Progenitor cell of endocrine pancreas (in vitro differentiated cells): ENCODE results near the gene PTGR2. TPM values are rescaled to one million over a fixed set of nuclear protein-coding genes. Genes with fewer than 3 reads are reported as not detected.

Source experiments
- DNase-seq: peaks from one replicate; pipeline ENCODE4 v3.0.0; 2021; ENCODE audit warnings: low spot score; ENCODE audit not compliant: unreplicated experiment
- H3K27ac Mint-ChIP-seq: 2 replicates; pipeline ENCODE4 v1.8.0; 2021; ENCODE audit warnings: mild to moderate bottlenecking, moderate library complexity, mixed read lengths
- H3K27me3 Mint-ChIP-seq: 2 replicates; pipeline ENCODE4 v1.8.0; 2021; ENCODE audit warnings: mixed read lengths
- H3K36me3 Mint-ChIP-seq: 2 replicates; pipeline ENCODE4 v1.8.0; 2022; ENCODE audit warnings: mixed read lengths; ENCODE audit not compliant: insufficient read depth
- H3K4me1 Mint-ChIP-seq: 2 replicates; pipeline ENCODE4 v1.8.0; 2021; ENCODE audit warnings: low read depth, mixed read lengths
- H3K4me3 Mint-ChIP-seq: 2 replicates; pipeline ENCODE4 v1.8.0; 2021; ENCODE audit warnings: low read depth, mild to moderate bottlenecking, moderate library complexity, mixed read lengths
- H3K9me3 Mint-ChIP-seq: 2 replicates; pipeline ENCODE4 v1.8.0; 2021; ENCODE audit warnings: low read depth, mixed read lengths
- total RNA-seq: library from RNA; stranded (reverse); gene quantifications from 2 replicates; pipeline ENCODE4 v1.2.1, GENCODE V29; 2021
- TF ChIP-seq, protein P1 (sequence below): fragments of 200-600 bp; sonication (generic); IDR thresholded peaks from one replicate; pipeline ENCODE4 v1.5.0; 2021; ENCODE audit warnings: antibody characterized with exemption, mild to moderate bottlenecking; ENCODE audit not compliant: unreplicated experiment

PTGR2 gene
- total RNA-seq, 1 donor from 2014 or later, result 11.0 TPM

DNA sequence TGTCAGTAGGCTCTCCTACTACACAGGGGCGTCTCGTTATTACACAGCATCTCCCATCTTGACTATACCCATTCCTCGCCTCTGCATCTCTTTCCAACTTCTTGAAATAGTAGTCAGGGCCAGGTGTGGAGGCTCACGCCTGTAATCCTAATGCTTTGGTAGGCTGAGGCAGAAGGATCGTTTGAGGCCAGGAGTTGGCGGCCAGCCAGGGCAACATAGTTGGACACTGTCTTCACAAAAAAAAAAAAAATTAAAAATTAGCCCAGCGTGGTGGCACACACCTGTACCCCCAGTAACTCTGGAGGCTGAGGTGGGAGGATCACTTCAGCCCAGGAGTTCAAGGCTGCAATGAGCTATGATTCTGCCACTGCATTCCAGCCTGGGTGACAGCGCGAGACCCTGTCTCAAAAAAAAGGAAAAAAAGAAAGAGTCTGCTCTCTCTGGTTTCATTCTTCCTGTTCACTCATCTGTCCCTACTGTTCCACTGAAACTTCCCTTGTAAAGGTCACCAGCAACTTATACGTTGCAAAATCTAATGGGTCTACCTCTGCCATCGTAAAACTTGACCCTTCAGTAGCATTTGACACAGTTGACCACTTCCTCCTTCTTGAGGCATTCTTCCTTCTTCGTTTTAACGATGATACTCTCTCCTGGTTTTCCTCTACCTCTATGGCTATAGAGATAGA lies 41.0 kb upstream of the PTGR2 start:
- Mint-ChIP-seq H3K9me3 (no peaks in the 10 kb centered on the region), H3K27me3 (peaks cover 8% of the 10 kb centered on the region), H3K36me3 (no peaks in the 10 kb centered on the region), H3K27ac (no peak overlapping the region), H3K4me3 (no peak overlapping the region), H3K4me1 (peaks cover 4% of the 10 kb centered on the region)
- DNase-seq, result no peak
- TF ChIP-seq, protein P1, sequence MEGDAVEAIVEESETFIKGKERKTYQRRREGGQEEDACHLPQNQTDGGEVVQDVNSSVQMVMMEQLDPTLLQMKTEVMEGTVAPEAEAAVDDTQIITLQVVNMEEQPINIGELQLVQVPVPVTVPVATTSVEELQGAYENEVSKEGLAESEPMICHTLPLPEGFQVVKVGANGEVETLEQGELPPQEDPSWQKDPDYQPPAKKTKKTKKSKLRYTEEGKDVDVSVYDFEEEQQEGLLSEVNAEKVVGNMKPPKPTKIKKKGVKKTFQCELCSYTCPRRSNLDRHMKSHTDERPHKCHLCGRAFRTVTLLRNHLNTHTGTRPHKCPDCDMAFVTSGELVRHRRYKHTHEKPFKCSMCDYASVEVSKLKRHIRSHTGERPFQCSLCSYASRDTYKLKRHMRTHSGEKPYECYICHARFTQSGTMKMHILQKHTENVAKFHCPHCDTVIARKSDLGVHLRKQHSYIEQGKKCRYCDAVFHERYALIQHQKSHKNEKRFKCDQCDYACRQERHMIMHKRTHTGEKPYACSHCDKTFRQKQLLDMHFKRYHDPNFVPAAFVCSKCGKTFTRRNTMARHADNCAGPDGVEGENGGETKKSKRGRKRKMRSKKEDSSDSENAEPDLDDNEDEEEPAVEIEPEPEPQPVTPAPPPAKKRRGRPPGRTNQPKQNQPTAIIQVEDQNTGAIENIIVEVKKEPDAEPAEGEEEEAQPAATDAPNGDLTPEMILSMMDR, result no peak

DNA sequence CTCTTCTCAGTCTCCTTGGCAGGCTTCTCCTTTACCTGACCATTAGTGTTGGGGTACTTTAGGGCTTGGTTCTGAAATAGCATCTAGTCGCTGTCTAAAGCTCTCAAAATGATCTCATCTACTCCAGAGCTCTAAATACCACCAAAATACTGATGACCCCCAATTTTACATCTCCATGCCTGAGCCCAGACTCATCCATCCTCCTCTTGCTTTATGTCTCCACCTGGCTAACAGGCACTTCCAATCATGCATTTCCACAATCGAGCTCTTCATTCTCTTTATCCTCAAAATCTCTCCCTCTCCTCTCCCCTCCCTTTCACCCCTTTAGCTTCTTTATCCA lies 40.5 kb upstream of the PTGR2 start:
- Mint-ChIP-seq H3K27me3 (peaks cover 8% of the 10 kb centered on the region), H3K4me3 (no peak overlapping the region), H3K36me3 (no peaks in the 10 kb centered on the region)

DNA sequence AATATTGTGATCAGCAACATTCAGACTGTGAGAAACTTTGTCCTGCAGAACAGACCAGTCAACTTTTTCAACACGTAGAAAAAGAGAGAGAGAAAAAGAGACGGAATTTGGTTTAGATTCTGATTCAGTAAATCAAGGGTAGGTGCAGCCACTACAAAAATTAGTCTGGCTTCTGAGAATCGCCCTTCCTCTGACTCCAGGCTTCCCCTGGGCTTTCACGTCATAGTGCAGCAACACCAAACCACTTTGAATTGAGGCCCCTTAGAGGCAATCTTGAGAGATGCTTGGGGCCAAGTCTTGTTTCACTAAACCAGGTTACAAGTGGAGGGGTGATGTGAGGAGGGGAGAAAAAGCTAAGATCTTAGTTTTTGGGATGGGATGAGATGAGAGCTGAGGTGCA lies 37.5 kb upstream of the PTGR2 start:
- no peak for DNase-seq
- H3K4me3 Mint-ChIP-seq, result no peak overlapping the region
- no peaks in the 10 kb centered on the region for H3K9me3 Mint-ChIP-seq
- peaks cover 3% of the 10 kb centered on the region for H3K4me1 Mint-ChIP-seq
- H3K27ac Mint-ChIP-seq, result peak overlapping the region; percentile 62
- peaks cover 8% of the 10 kb centered on the region for H3K27me3 Mint-ChIP-seq
- no peaks in the 10 kb centered on the region for H3K36me3 Mint-ChIP-seq
- TF ChIP-seq, protein P1, result no peak

More for the DNA sequence above, 40.5 kb upstream of the PTGR2 start:
- Mint-ChIP-seq H3K4me1 (peaks cover 4% of the 10 kb centered on the region), H3K9me3 (no peaks in the 10 kb centered on the region), H3K27ac (no peak overlapping the region)
- DNase-seq, result no peak
- TF ChIP-seq, protein P1, result no peak

DNA sequence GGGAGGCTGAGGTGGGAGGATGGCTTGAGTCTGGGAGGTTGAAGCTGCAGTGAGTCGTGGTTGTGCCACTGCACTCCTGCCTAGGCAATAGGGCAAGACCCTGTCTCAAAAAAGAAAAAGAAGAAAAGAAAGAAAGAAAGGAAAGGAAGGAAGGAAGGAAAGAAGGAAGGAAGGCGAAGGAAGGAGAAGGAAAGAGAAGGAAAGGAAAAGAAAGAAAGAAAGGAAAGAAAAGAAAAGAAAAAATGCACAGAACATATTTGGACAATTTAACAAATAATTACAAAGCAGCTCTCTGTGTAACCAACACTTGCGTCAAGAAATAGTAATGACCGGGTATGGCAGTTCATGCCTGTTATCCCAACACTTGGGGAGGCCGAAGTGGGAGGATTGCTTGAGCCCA lies 35.8 kb upstream of the PTGR2 start:
- DNase-seq, result no peak
- H3K27me3 Mint-ChIP-seq, result peaks cover 7% of the 10 kb centered on the region
- H3K27ac Mint-ChIP-seq, result peak overlapping the region; percentile 4
- no peaks in the 10 kb centered on the region for H3K9me3 Mint-ChIP-seq
- no peak overlapping the region for H3K4me3 Mint-ChIP-seq
- TF ChIP-seq, protein P1, result no peak
- no peaks in the 10 kb centered on the region for H3K36me3 Mint-ChIP-seq
- peaks cover 3% of the 10 kb centered on the region for H3K4me1 Mint-ChIP-seq

DNA sequence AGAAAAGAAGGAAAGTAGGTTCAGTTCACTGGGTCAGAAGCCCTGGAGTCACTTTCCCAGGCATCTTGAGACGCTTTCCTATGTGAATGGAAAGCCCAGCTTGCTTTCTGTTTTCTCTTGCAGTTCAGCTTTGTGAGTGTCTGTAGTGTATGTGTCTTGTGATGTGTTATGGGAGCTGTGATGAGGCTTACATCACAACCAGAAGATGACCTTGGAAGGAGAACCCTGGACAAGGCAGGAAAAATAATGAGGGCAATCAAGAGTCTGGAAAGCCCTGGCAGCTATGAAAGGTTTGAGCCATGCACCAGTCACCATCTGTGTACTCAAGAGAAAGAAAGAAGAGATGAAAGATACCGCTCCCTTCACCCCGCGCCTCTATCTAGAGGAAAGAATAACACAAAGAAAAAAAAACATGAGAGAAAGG lies 35.2 kb upstream of the PTGR2 start:
- Mint-ChIP-seq H3K27ac (no peak overlapping the region), H3K4me3 (no peak overlapping the region)

More for the DNA sequence above, 35.2 kb upstream of the PTGR2 start:
- H3K27me3 Mint-ChIP-seq, result peaks cover 2% of the 10 kb centered on the region
- H3K36me3 Mint-ChIP-seq, result no peaks in the 10 kb centered on the region
- TF ChIP-seq, protein P1, result no peak
- no peak for DNase-seq
- no peaks in the 10 kb centered on the region for H3K9me3 Mint-ChIP-seq
- H3K4me1 Mint-ChIP-seq, result peaks cover 3% of the 10 kb centered on the region
